Esophagus muscularis mucosa (tissue), 4 donors: ENCODE data around the gene LRRC71.

ENCODE experiments used
- EP300 ChIP-seq: sonication (generic); formaldehyde crosslinking; IDR thresholded peaks from one replicate; pipeline ENCODE4 v1.6.1; 2017; ENCODE audit warnings: antibody characterized with exemption
- POLR2A ChIP-seq: fragments of 450-650 bp; IDR thresholded peaks from one replicate; pipeline ENCODE4 v1.6.1; 2017; ENCODE audit warnings: antibody characterized with exemption, moderate library complexity, mild to moderate bottlenecking, low read depth
- POLR2AphosphoS5 ChIP-seq, 2 donors: sonication (generic); formaldehyde crosslinking; IDR thresholded peaks; one replicate each; pipeline ENCODE4 v1.6.1; 2017; ENCODE audit warnings: antibody characterized with exemption in 2 of 2
- TF ChIP-seq, protein P1 (sequence below), 3 experiments: fragments of 200-600 bp in 2 of 3; fragments of 450-650 bp in 1 of 3; sonication (generic) in 2 of 3; IDR thresholded peaks; one replicate each; pipeline ENCODE4 v1.5.1; 2017 to 2019; ENCODE audit warnings: antibody characterized with exemption in 3 of 3, mild to moderate bottlenecking in 2 of 3, moderate library complexity in 1 of 3

DNA sequence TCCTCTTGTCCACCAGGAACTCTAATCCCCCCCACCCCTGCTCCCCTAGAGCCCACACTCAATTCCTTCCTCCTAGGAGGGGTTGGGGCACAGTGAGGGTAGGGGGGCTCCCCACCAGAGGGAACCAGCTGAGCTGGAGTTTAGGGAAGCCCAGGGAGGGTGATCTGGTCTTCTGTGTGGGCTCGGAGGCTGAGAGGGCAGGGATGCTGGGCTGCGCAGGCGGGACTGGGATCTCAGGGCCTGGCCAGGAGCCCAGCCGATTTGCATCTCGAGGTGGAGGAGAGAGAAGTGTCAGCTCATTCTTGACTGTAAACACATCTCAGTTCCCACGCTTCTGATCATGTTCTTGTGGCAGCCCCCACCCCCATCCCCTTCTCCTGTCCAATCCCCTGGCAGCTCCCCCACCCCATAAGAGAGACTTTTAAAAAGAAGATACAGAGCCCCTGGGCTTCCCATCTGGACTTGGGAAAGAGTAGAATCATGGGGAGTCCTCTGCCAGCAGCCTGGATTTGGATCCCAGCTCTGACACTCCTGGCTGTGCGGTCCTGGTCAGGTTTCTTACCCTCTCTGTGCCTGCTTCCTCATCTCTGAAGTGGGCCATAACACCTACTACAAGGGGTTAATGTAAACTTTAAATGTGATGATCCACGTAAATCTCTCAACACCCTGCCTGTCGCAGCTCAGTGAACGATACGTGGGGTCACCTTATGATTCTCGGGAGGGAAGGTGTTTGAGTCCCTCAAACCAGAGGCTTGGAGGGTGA, 20.3 kb upstream of the LRRC71 start:
- TF ChIP-seq EP300 (no peak), POLR2A (no peak), POLR2AphosphoS5 (IDR thresholded peaks at IDR 0.05) (no peak)
- TF ChIP-seq, protein P1, sequence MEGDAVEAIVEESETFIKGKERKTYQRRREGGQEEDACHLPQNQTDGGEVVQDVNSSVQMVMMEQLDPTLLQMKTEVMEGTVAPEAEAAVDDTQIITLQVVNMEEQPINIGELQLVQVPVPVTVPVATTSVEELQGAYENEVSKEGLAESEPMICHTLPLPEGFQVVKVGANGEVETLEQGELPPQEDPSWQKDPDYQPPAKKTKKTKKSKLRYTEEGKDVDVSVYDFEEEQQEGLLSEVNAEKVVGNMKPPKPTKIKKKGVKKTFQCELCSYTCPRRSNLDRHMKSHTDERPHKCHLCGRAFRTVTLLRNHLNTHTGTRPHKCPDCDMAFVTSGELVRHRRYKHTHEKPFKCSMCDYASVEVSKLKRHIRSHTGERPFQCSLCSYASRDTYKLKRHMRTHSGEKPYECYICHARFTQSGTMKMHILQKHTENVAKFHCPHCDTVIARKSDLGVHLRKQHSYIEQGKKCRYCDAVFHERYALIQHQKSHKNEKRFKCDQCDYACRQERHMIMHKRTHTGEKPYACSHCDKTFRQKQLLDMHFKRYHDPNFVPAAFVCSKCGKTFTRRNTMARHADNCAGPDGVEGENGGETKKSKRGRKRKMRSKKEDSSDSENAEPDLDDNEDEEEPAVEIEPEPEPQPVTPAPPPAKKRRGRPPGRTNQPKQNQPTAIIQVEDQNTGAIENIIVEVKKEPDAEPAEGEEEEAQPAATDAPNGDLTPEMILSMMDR (IDR thresholded peaks at IDR 0.05): no peak
